GM23248 (cell line): ENCODE measurements around the gene CACNG5. TPM values are rescaled to one million over a fixed set of nuclear protein-coding genes. Genes with fewer than 3 reads are reported as not detected.

Source experiments
- DNase-seq: peaks from one replicate; pipeline ENCODE4 v3.0.0-alpha.2; 2015
- H2AFZ ChIP-seq: fragments of 200-600 bp; sonication (generic); 2 replicates; pipeline ENCODE4 v1.6.1; 2016; ENCODE audit warnings: antibody characterized with exemption
- H3F3A ChIP-seq: fragments of 200-600 bp; sonication (generic); 2 replicates; pipeline ENCODE4 v1.6.1; 2016; ENCODE audit warnings: mild to moderate bottlenecking, antibody characterized with exemption, mixed run types; ENCODE audit not compliant: insufficient read depth
- H3K27ac ChIP-seq: fragments of 200-600 bp; sonication (generic); 2 replicates; pipeline ENCODE4 v1.5.1; 2016; ENCODE audit warnings: mild to moderate bottlenecking
- H3K27me3 ChIP-seq: fragments of 200-600 bp; sonication (generic); replicated peaks from 2 replicates; pipeline ENCODE4 v1.6.1; 2016; ENCODE audit warnings: mild to moderate bottlenecking; ENCODE audit not compliant: insufficient read depth
- H3K36me3 ChIP-seq: fragments of 200-600 bp; sonication (generic); 2 replicates; pipeline ENCODE4 v1.6.1; 2016; ENCODE audit warnings: low read depth, mild to moderate bottlenecking
- H3K4me1 ChIP-seq: fragments of 200-600 bp; sonication (generic); 2 replicates; pipeline ENCODE4 v1.6.1; 2016; ENCODE audit warnings: mild to moderate bottlenecking; ENCODE audit not compliant: insufficient read depth
- H3K4me2 ChIP-seq: fragments of 200-600 bp; sonication (generic); one replicate; pipeline ENCODE4 v1.6.1; 2016; ENCODE audit warnings: mild to moderate bottlenecking; ENCODE audit not compliant: unreplicated experiment
- H3K4me3 ChIP-seq: fragments of 200-600 bp; sonication (generic); 2 replicates; pipeline ENCODE4 v1.5.1; 2016; ENCODE audit warnings: mild to moderate bottlenecking
- H3K79me2 ChIP-seq: fragments of 200-600 bp; sonication (generic); 2 replicates; pipeline ENCODE4 v1.6.1; 2016; ENCODE audit warnings: mild to moderate bottlenecking; ENCODE audit not compliant: insufficient read depth
- H3K9ac ChIP-seq: fragments of 200-600 bp; sonication (generic); 2 replicates; pipeline ENCODE4 v1.6.1; 2016; ENCODE audit warnings: mild to moderate bottlenecking
- H3K9me2 ChIP-seq: fragments of 200-600 bp; sonication (generic); 2 replicates; pipeline ENCODE4 v1.6.1; 2016; ENCODE audit warnings: mixed run types, mild to moderate bottlenecking, moderate library complexity; ENCODE audit not compliant: insufficient read depth
- H3K9me3 ChIP-seq: fragments of 200-600 bp; sonication (generic); one replicate; pipeline ENCODE4 v1.6.1; 2017; ENCODE audit warnings: low read depth
- H4K20me1 ChIP-seq: fragments of 200-600 bp; sonication (generic); 2 replicates; pipeline ENCODE4 v1.6.0; 2016; ENCODE audit not compliant: insufficient read depth
- EZH2 ChIP-seq: fragments of 200-600 bp; sonication (generic); IDR thresholded peaks from 2 replicates; pipeline ENCODE4 v1.6.1; 2018; ENCODE audit warnings: antibody characterized with exemption, mild to moderate bottlenecking; ENCODE audit not compliant: insufficient read depth, poor library complexity, severe bottlenecking
- EZH2phosphoT487 ChIP-seq: fragments of 200-600 bp; sonication (generic); IDR thresholded peaks from 2 replicates; pipeline ENCODE4 v1.6.1; 2018; ENCODE audit warnings: antibody characterized with exemption, moderate library complexity, mild to moderate bottlenecking, low read depth; ENCODE audit not compliant: insufficient read depth
- WGBS, 2 experiments: methylation state at CpG; one replicate each; pipeline ENCODE4 v1.1.6; 2015 to 2017; ENCODE audit warnings: low lambda C conversion rate in 2 of 2, low coverage in 1 of 2; ENCODE audit errors: missing lambda C conversion rate in 2 of 2; 5-methylcytosine and 5-hydroxymethylcytosine counted together
- in situ Hi-C: fragments of 300-500 bp; cut with MboI; formaldehyde crosslinking; loops from 2 replicates; pipeline ENCODE4 v1.15.0; 2020
- polyA plus RNA-seq: library from polyadenylated mRNA; unstranded; fragments of >200 nt; fragmentation: Nextera tagmentation; extraction: Ambion mirVana; gene quantifications from 2 replicates; pipeline ENCODE4 v1.2.1, GENCODE V29; 2016
- total RNA-seq: library from RNA; depleted of rRNA; stranded (reverse); fragments of >200 nt; shearing (Covaris generic); gene quantifications from 2 replicates; pipeline ENCODE4 v1.2.3, GENCODE V29; 2014

The CACNG5 gene
- total and polyA plus RNA-seq, 2 experiments from 2014 or later = not detected

DNA sequence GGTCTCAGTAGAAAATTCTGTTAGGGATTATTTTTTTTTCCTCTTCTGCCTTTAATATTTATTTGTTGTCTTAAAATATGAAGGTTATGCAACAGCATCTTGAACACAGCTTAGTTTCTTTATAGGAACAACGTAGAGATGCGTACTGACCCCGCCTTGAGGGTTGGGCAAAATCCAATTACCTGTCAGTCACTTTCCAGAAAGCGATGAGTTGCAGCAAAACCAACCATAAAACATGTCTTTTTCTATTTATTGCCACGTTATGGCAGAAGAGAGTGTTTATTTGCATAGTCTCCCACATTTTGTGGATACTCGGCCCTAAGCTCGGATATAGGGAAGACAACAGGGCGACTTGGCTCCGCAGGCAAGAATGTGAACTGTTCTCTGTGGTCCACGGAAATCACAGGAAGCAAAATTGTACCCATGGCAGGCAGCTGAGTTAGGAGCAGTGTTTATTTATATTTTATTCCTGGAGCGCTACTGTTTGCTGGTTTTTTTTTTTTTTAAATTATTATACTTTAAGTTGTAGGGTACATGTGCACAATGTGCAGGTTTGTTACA lies 44.3 kb upstream of the CACNG5 start:
- no peak for DNase-seq
- no peaks in the 10 kb centered on the region for H3K79me2 ChIP-seq
- in situ Hi-C loops = no loop called here
- no peaks in the 10 kb centered on the region for H3F3A ChIP-seq
- no peaks in the 10 kb centered on the region for H3K4me1 ChIP-seq
- H3K4me2 ChIP-seq = no peak overlapping the region
- H3K36me3 ChIP-seq = peaks cover 24% of the 10 kb centered on the region
- no peaks in the 10 kb centered on the region for H4K20me1 ChIP-seq
- H3K9ac ChIP-seq = no peak overlapping the region
- no peak overlapping the region for H2AFZ ChIP-seq
- no peaks in the 10 kb centered on the region for H3K27me3 ChIP-seq
- 97% methylated on average over 11 of the region's 11 CpGs for WGBS, 2 experiments
- H3K4me3 ChIP-seq = no peak overlapping the region
- H3K9me3 ChIP-seq = no peaks in the 10 kb centered on the region
- no peak for TF ChIP-seq EZH2
- TF ChIP-seq EZH2phosphoT487 = no peak
- no peak overlapping the region for H3K27ac ChIP-seq
- no peaks in the 10 kb centered on the region for H3K9me2 ChIP-seq

DNA sequence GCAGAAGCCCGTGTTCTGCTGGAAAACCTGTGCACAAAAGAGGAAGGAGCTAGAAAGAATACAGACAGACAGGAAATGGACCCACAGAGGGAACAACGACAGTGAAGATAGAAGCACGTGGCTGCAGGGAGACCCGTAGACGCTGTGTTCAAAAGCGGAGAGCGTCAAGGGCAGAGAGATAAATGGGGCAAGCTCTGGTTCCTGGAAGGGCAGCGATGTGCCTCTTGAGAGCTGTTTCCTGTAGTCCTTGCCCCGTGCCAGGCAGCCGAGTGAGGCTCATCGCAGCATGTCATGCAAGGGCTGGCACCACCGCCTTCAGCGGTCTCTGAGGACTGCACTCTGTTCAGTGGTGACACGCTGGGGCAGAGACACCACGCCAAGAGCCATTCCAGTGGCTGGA lies 43.6 kb upstream of the CACNG5 start:
- no peaks in the 10 kb centered on the region for H3K9me3 ChIP-seq
- H3K27ac ChIP-seq = no peak overlapping the region
- H4K20me1 ChIP-seq = no peaks in the 10 kb centered on the region
- 80 to 83% methylated on average over 15 of the region's 15 CpGs for WGBS, 2 experiments
- H3K4me2 ChIP-seq = no peak overlapping the region
- in situ Hi-C loops = no loop called here
- no peaks in the 10 kb centered on the region for H3F3A ChIP-seq
- no peak overlapping the region for H3K9ac ChIP-seq
- no peak for DNase-seq
- H3K4me3 ChIP-seq = no peak overlapping the region
- H3K4me1 ChIP-seq = no peaks in the 10 kb centered on the region
- no peak overlapping the region for H2AFZ ChIP-seq
- TF ChIP-seq EZH2 = no peak
- TF ChIP-seq EZH2phosphoT487 = no peak
- no peaks in the 10 kb centered on the region for H3K79me2 ChIP-seq
- H3K36me3 ChIP-seq = peaks cover 28% of the 10 kb centered on the region
- no peaks in the 10 kb centered on the region for H3K9me2 ChIP-seq
- H3K27me3 ChIP-seq = no peaks in the 10 kb centered on the region

GRCh38 chr17:66793814-66794213 lies 41.1 kb upstream of the CACNG5 start:
- peaks cover 26% of the 10 kb centered on the region for H3K36me3 ChIP-seq
- H3K4me2 ChIP-seq = no peak overlapping the region
- 94 to 95% methylated on average over 3 of the region's 3 CpGs for WGBS, 2 experiments

DNA sequence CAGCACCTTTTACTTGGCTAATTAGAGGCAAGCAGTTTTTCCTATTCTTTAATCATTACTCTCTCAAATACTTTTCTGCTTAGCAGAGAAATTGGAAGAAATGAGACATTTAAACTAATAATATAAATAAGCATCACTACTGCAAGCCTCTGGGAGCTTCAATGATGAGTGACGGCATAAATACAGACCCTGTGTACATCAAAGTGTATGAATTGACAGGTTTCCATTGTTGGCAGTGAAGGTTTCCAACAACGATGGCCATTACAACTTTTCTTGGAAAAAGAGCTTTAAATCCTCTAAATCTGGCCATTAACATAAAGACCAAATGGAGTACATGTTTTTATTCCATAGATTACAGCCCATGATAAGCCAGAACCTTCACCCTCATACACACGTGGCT lies 39.4 kb upstream of the CACNG5 start:
- Histone ChIP-seq H3F3A (no peaks in the 10 kb centered on the region), H3K36me3 (peaks cover 16% of the 10 kb centered on the region), H3K9me3 (no peaks in the 10 kb centered on the region), H2AFZ (no peak overlapping the region), H3K9ac (no peak overlapping the region), H3K27me3 (no peaks in the 10 kb centered on the region), H3K4me3 (no peak overlapping the region), H3K79me2 (no peaks in the 10 kb centered on the region), H3K9me2 (no peaks in the 10 kb centered on the region), H3K4me2 (no peak overlapping the region), H3K27ac (no peak overlapping the region), H3K4me1 (no peaks in the 10 kb centered on the region), H4K20me1 (no peaks in the 10 kb centered on the region)
- in situ Hi-C loops = no loop called here
- 94 to 95% methylated on average over 3 of the region's 3 CpGs for WGBS, 2 experiments
- no peak for TF ChIP-seq EZH2
- TF ChIP-seq EZH2phosphoT487 = no peak
- DNase-seq = no peak

More at GRCh38 chr17:66793814-66794213, 41.1 kb upstream of the CACNG5 start:
- in situ Hi-C loops = no loop called here
- Histone ChIP-seq H2AFZ (no peak overlapping the region), H4K20me1 (no peaks in the 10 kb centered on the region), H3K9me3 (no peaks in the 10 kb centered on the region), H3K79me2 (no peaks in the 10 kb centered on the region), H3K4me3 (no peak overlapping the region), H3K9ac (no peak overlapping the region), H3K4me1 (no peaks in the 10 kb centered on the region), H3K27me3 (no peaks in the 10 kb centered on the region), H3K27ac (no peak overlapping the region), H3F3A (no peaks in the 10 kb centered on the region), H3K9me2 (no peaks in the 10 kb centered on the region)
- TF ChIP-seq EZH2 (no peak), EZH2phosphoT487 (no peak)
- DNase-seq = no peak

DNA sequence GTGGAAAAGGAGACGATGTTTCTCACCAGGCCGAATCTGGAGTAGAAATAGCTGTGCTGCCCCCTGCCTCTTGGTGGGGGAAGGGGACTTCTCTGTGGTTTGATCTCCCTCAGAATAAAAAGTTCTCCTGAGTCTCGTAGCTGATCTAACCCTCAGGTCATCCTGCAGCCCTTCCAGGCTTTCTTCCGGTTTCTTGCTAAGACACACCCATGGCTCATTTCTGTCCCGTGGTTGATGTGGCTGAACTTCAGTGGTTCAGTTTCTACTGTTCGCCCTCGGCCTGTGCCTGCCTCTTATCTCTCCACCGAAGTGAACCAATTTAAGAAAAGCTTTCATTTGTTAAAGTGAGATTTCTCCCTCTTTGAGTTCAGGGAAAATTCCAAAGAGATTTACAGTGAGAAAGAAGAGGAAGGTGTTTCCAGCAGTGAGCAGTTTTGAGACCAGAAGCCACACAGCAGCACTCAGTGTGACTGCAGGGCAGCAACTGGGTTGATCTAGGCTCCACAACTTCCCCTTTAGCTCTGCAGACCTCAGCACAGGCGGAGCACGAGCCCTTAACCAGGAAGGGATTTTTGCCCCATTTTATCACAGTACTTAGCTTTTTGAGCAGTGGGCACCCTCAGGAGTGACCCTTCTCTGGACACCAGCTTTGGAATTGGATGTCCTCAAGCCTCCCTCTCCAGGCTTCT lies 34.9 kb upstream of the CACNG5 start:
- 97 to 99% methylated on average over 10 of the region's 10 CpGs for WGBS, 2 experiments
- no peak overlapping the region for H3K27ac ChIP-seq
- H3K79me2 ChIP-seq = no peaks in the 10 kb centered on the region
- TF ChIP-seq EZH2 (no peak), EZH2phosphoT487 (no peak)
- no peaks in the 10 kb centered on the region for H4K20me1 ChIP-seq
- no peaks in the 10 kb centered on the region for H3F3A ChIP-seq
- no peak overlapping the region for H3K4me3 ChIP-seq
- H3K4me1 ChIP-seq = no peaks in the 10 kb centered on the region
- peaks cover 9% of the 10 kb centered on the region; the same call in 1 of the 2 replicates for H3K36me3 ChIP-seq
- no peak overlapping the region for H3K9ac ChIP-seq
- no peaks in the 10 kb centered on the region for H3K9me3 ChIP-seq
- H3K27me3 ChIP-seq = no peaks in the 10 kb centered on the region
- no peak overlapping the region for H3K4me2 ChIP-seq
- DNase-seq = no peak
- in situ Hi-C loops = no loop called here
- H3K9me2 ChIP-seq = no peaks in the 10 kb centered on the region
- no peak overlapping the region for H2AFZ ChIP-seq
